ENCODE data around the gene RNF146.
"Not testable (repeated sequence)": the region's sequence is repeated elsewhere in the genome, so short reads cannot be mapped to it uniquely, and the experiment has no call there.

Gene RNF146

DNA sequence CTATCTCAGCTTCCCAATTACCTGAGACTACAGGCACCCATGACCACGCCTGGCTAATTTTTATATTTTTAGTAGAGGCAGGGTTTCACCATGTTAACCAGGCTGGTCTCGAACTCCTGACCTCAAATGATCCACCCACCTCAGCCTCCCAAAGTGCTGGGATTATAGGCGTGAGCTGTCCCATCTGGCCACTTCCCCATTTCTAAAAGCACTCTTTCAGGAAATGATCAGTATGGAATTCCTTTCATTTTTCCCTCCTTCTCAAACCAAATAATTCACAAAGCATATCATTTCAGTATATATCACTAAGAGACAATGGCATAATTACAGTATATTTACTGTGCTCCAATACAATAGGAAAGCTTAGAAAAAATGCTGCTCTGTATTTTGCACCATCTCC, 64.6 kb downstream of the RNF146 start:
- not testable (repeated sequence) for H3K4me3 ChIP-seq (ENCODE audit: low read length); H3K27ac ChIP-seq (ENCODE audit: low read depth, low read length)

DNA sequence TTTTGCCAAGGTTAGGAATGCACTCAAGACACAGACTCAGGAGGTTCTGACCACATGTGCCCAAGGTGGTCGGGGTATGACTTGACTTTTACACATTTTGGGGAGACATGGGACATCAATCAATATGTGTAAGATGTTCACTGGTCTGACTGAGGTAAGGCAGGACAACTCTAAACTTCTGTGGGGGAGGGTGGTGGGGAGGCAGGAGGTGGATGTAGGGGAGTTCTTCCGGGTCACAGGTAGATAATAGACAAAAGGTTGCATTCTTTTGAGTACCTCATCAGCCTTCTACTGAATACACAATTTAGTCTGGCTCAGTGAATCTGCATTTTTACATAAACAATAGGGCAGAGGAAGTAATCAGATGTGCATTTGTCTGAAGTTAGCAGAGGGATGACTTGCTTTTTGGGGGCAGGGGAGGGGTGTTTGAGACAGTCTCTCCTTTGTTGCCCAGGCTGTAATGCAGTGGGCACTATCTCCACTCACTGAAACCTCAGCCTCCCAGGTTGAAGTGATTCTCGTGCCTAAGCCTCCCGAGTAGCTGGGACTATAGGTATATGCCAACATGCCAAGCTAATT, 65.8 kb downstream of the RNF146 start:
- Histone ChIP-seq H3K36me3 (ENCODE audit: control insufficient read depth, insufficient read depth, low read length) (no peaks in the 10 kb centered on the region), H3K27me3 (ENCODE audit: control insufficient read depth, insufficient read depth, low read length) (no peaks in the 10 kb centered on the region), H3K4me3 (ENCODE audit: low read length) (no peak overlapping the region), H3K9ac (ENCODE audit: low read length) (no peak overlapping the region), H3K4me1 (ENCODE audit: control insufficient read depth, insufficient read depth, low read length) (no peaks in the 10 kb centered on the region), H3K27ac (ENCODE audit: low read depth, low read length) (no peak overlapping the region)

More for the DNA sequence above, 64.6 kb downstream of the RNF146 start:
- not testable (repeated sequence) for H3K36me3 ChIP-seq (ENCODE audit: control insufficient read depth, insufficient read depth, low read length); H3K4me1 ChIP-seq (ENCODE audit: control insufficient read depth, insufficient read depth, low read length); H3K27me3 ChIP-seq (ENCODE audit: control insufficient read depth, insufficient read depth, low read length); H3K9ac ChIP-seq (ENCODE audit: low read length)

All from rectal smooth muscle tissue (tissue), 1 donor.